ENCODE results near the gene WBP1.

DNA sequence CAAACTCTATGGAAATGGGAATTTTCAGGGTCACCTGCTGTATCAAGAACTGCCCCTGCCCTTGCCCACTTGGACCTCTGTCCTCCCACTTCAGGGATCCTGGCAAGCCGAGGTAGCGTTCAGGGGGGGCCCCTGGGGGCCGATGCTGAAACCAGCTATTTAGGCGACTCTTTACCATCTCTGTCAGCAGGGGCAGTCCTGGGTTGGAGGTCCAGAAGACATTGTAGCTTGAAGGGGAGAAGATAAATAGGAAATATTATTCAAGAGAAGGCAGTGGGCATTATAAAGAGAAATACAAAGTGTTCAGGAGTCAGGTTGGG, 4.5 kb downstream of the WBP1 start:
- TF ChIP-seq, protein P1, sequence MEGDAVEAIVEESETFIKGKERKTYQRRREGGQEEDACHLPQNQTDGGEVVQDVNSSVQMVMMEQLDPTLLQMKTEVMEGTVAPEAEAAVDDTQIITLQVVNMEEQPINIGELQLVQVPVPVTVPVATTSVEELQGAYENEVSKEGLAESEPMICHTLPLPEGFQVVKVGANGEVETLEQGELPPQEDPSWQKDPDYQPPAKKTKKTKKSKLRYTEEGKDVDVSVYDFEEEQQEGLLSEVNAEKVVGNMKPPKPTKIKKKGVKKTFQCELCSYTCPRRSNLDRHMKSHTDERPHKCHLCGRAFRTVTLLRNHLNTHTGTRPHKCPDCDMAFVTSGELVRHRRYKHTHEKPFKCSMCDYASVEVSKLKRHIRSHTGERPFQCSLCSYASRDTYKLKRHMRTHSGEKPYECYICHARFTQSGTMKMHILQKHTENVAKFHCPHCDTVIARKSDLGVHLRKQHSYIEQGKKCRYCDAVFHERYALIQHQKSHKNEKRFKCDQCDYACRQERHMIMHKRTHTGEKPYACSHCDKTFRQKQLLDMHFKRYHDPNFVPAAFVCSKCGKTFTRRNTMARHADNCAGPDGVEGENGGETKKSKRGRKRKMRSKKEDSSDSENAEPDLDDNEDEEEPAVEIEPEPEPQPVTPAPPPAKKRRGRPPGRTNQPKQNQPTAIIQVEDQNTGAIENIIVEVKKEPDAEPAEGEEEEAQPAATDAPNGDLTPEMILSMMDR (IDR thresholded peaks at IDR 0.05; ENCODE audit: low read length) = no peak
- TF ChIP-seq EZH2 (IDR thresholded peaks at IDR 0.05; ENCODE audit: borderline replicate concordance, low read length) = no peak

All from OCI-LY1 (cell line).